ENCODE data around the gene CEP131.

The CEP131 gene

DNA sequence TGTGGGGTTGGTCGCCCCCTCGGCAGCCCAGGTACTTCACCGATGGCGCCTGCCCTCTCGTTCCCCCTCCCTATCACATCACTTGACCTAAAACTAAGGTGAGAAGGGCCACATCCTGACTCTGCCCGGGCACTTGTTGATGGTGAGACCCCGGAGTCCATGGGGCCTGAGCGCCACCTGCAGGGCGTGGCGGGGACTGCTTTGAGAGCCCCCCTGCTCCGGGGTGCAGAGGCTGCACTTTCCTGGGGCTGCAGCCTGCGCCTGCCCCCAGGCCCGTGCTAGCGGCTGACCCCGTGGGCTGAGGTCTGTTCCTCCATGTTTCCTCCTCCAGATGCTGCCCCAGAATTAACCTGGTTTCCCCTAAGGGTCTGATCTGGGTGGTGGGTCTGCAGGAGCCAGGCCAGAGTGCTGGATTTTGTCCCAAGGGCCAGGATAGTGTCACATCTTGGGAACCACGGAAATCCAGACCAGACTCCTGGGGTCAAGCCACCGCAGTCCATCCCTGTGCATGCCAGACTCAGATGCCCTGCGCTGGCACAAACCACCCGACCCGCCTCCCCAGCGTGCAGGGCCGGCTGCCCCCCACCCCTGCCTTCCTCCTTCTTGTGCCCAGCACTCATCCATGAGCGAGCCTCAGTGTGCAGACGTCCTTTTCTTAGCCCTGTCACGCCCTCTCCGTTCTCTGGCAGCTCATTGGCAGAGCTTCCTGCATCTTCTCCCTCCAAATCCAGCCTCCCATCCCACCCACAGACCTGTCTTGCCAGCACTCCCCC is 19.1 kb upstream of the CEP131 start:
- H3K14ac ChIP-seq (ENCODE audit: low read length in 2 of 2), result no peak overlapping the region
- H2AFZ ChIP-seq (ENCODE audit: low read depth, low read length), result no peak overlapping the region
- no peak overlapping the region for H2BK5ac ChIP-seq (ENCODE audit: low read depth, low read length, poor library complexity, severe bottlenecking)
- no peak overlapping the region for H2AK5ac ChIP-seq (ENCODE audit: low read length, severe bottlenecking)
- H3K79me1 ChIP-seq (replicated peaks; ENCODE audit: low read length, poor library complexity, severe bottlenecking), result peaks cover 44% of the 10 kb centered on the region
- H3K36me3 ChIP-seq (ENCODE audit: control insufficient read depth in 1 of 2, insufficient read depth in 2 of 2, low read depth in 1 of 2, low read length in 2 of 2), result peaks cover 17 to 54% of the 10 kb centered on the region in 2 experiments
- 60% methylated on average over 21 of the region's 26 CpGs for WGBS
- no peak overlapping the region for H3K18ac ChIP-seq (ENCODE audit: low read depth in 1 of 2, low read length in 2 of 2)
- no peak overlapping the region for H2BK15ac ChIP-seq (ENCODE audit: low read depth, poor library complexity, severe bottlenecking)
- H3K23ac ChIP-seq (ENCODE audit: low read length in 2 of 2), result no peak overlapping the region
- no peaks in the 10 kb centered on the region for H3K27me3 ChIP-seq (ENCODE audit: control insufficient read depth in 1 of 2, insufficient read depth in 1 of 2, low read length in 2 of 2)
- no peak overlapping the region for H3K4me3 ChIP-seq (ENCODE audit: insufficient read depth in 1 of 2, low read depth in 1 of 2, low read length in 2 of 2)
- H4K91ac ChIP-seq (ENCODE audit: low read length), result no peak overlapping the region
- peaks cover 53% of the 10 kb centered on the region for H3K4me1 ChIP-seq (ENCODE audit: control insufficient read depth, insufficient read depth, low read depth, low read length)
- no peak overlapping the region for H3K4me2 ChIP-seq (ENCODE audit: low read length, poor library complexity, severe bottlenecking)
- DNase-seq, result peak; percentile 54
- no peak overlapping the region for H3K4ac ChIP-seq (ENCODE audit: low read depth in 1 of 2, low read length in 2 of 2)
- H2BK12ac ChIP-seq (ENCODE audit: low read length in 2 of 2), result no peak overlapping the region
- no peak overlapping the region for H3K9ac ChIP-seq (ENCODE audit: low read length)
- H3K9me3 ChIP-seq (ENCODE audit: control insufficient read depth, low read length), result no peaks in the 10 kb centered on the region
- no peak overlapping the region for H3K27ac ChIP-seq (ENCODE audit: low read length, poor library complexity, severe bottlenecking)
- H2BK120ac ChIP-seq (ENCODE audit: low read depth, low read length), result no peak overlapping the region
- peak overlapping the region; percentile 71 for H4K8ac ChIP-seq (ENCODE audit: low read length)

DNA sequence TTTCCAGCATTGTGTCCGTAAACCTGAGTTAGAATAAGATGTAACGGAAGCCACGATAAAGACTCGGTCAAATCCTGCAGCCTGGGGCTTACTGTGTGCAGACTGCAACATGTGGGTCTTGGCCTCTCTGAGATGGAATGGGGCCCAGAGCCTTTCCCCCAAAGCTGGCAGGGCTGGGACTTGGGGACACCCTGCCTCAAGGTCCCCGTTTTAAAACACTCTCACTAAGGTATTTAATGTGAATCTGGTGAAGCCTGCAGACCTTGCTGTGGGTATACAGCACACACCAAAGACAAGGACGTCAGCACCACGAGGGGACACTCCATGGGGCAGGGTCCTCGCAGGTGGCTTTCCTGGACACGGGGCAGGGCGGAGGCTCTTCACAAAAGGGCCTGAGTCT is 18.4 kb upstream of the CEP131 start:
- no peak overlapping the region for H3K23ac ChIP-seq (ENCODE audit: low read length in 2 of 2)
- peak overlapping the region in 1 of 2 experiments; percentile 95 for H3K4me3 ChIP-seq (ENCODE audit: insufficient read depth in 1 of 2, low read depth in 1 of 2, low read length in 2 of 2)
- H3K79me1 ChIP-seq (replicated peaks; ENCODE audit: low read length, poor library complexity, severe bottlenecking), result peaks cover 50% of the 10 kb centered on the region
- no peak overlapping the region for H2BK5ac ChIP-seq (ENCODE audit: low read depth, low read length, poor library complexity, severe bottlenecking)
- H3K27me3 ChIP-seq (ENCODE audit: control insufficient read depth in 1 of 2, insufficient read depth in 1 of 2, low read length in 2 of 2), result no peaks in the 10 kb centered on the region
- no peak overlapping the region for H3K18ac ChIP-seq (ENCODE audit: low read depth in 1 of 2, low read length in 2 of 2)
- no peak overlapping the region for H3K4me2 ChIP-seq (ENCODE audit: low read length, poor library complexity, severe bottlenecking)
- H3K9ac ChIP-seq (ENCODE audit: low read length), result peak overlapping the region; percentile 93
- no peaks in the 10 kb centered on the region for H3K9me3 ChIP-seq (ENCODE audit: control insufficient read depth, low read length)
- no peak overlapping the region for H3K27ac ChIP-seq (ENCODE audit: low read length, poor library complexity, severe bottlenecking)
- H3K14ac ChIP-seq (ENCODE audit: low read length in 2 of 2), result no peak overlapping the region
- peaks cover 17 to 54% of the 10 kb centered on the region in 2 experiments for H3K36me3 ChIP-seq (ENCODE audit: control insufficient read depth in 1 of 2, insufficient read depth in 2 of 2, low read depth in 1 of 2, low read length in 2 of 2)
- WGBS, result 94% methylated on average over 10 of the region's 10 CpGs
- no peak overlapping the region for H4K91ac ChIP-seq (ENCODE audit: low read length)
- H2BK12ac ChIP-seq (ENCODE audit: low read length in 2 of 2), result no peak overlapping the region
- no peak overlapping the region for H2BK15ac ChIP-seq (ENCODE audit: low read depth, poor library complexity, severe bottlenecking)
- no peak overlapping the region for H3K4ac ChIP-seq (ENCODE audit: low read depth in 1 of 2, low read length in 2 of 2)
- DNase-seq, result no peak
- no peak overlapping the region for H2AK5ac ChIP-seq (ENCODE audit: low read length, severe bottlenecking)
- peaks cover 56% of the 10 kb centered on the region for H3K4me1 ChIP-seq (ENCODE audit: control insufficient read depth, insufficient read depth, low read depth, low read length)
- H2BK120ac ChIP-seq (ENCODE audit: low read depth, low read length), result no peak overlapping the region
- peak overlapping the region; percentile 71 for H4K8ac ChIP-seq (ENCODE audit: low read length)
- no peak overlapping the region for H2AFZ ChIP-seq (ENCODE audit: low read depth, low read length)

DNA sequence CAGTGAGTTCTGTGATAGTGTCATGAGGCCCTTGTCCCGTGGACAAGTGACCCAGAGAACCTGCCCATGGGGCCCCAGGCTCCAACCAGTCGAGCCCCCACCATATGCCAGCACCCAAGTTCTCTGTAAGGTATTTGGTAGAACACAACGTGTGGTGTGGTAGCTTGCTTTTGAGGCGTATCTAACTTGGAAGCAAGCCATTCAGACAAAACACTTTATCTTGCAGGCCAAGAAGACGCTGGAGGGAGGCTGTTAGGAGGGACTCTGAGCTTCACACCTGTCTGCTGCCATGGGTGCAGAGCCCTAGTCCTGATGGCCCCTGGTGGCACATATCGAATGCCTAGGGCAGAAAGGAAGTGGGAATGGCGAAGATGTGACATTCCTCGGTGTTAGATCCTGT is 18.0 kb upstream of the CEP131 start:
- Histone ChIP-seq H2AK5ac (ENCODE audit: low read length, severe bottlenecking) (no peak overlapping the region), H3K4me3 (ENCODE audit: insufficient read depth in 1 of 2, low read depth in 1 of 2, low read length in 2 of 2) (peak overlapping the region in 1 of 2 experiments; percentile 95), H3K4me2 (ENCODE audit: low read length, poor library complexity, severe bottlenecking) (peak overlapping the region; percentile 8), H3K27me3 (ENCODE audit: control insufficient read depth in 1 of 2, insufficient read depth in 1 of 2, low read length in 2 of 2) (no peaks in the 10 kb centered on the region), H2BK120ac (ENCODE audit: low read depth, low read length) (no peak overlapping the region), H2AFZ (ENCODE audit: low read depth, low read length) (no peak overlapping the region), H3K23ac (ENCODE audit: low read length in 2 of 2) (peak overlapping the region in 1 of 2 experiments; percentile 23), H3K79me1 (replicated peaks; ENCODE audit: low read length, poor library complexity, severe bottlenecking) (peaks cover 52% of the 10 kb centered on the region), H3K14ac (ENCODE audit: low read length in 2 of 2) (no peak overlapping the region), H3K27ac (ENCODE audit: low read length, poor library complexity, severe bottlenecking) (no peak overlapping the region), H3K4ac (ENCODE audit: low read depth in 1 of 2, low read length in 2 of 2) (no peak overlapping the region), H2BK12ac (ENCODE audit: low read length in 2 of 2) (no peak overlapping the region), H2BK5ac (ENCODE audit: low read depth, low read length, poor library complexity, severe bottlenecking) (no peak overlapping the region), H3K9ac (ENCODE audit: low read length) (peak overlapping the region; percentile 93), H3K36me3 (ENCODE audit: control insufficient read depth in 1 of 2, insufficient read depth in 2 of 2, low read depth in 1 of 2, low read length in 2 of 2) (peaks cover 17 to 54% of the 10 kb centered on the region in 2 experiments), H4K91ac (ENCODE audit: low read length) (no peak overlapping the region), H2BK15ac (ENCODE audit: low read depth, poor library complexity, severe bottlenecking) (no peak overlapping the region), H3K18ac (ENCODE audit: low read depth in 1 of 2, low read length in 2 of 2) (no peak overlapping the region), H3K9me3 (ENCODE audit: control insufficient read depth, low read length) (no peaks in the 10 kb centered on the region), H4K8ac (ENCODE audit: low read length) (no peak overlapping the region), H3K4me1 (ENCODE audit: control insufficient read depth, insufficient read depth, low read depth, low read length) (peaks cover 54% of the 10 kb centered on the region)
- no peak for DNase-seq
- 92% methylated on average over 6 of the region's 8 CpGs for WGBS

DNA sequence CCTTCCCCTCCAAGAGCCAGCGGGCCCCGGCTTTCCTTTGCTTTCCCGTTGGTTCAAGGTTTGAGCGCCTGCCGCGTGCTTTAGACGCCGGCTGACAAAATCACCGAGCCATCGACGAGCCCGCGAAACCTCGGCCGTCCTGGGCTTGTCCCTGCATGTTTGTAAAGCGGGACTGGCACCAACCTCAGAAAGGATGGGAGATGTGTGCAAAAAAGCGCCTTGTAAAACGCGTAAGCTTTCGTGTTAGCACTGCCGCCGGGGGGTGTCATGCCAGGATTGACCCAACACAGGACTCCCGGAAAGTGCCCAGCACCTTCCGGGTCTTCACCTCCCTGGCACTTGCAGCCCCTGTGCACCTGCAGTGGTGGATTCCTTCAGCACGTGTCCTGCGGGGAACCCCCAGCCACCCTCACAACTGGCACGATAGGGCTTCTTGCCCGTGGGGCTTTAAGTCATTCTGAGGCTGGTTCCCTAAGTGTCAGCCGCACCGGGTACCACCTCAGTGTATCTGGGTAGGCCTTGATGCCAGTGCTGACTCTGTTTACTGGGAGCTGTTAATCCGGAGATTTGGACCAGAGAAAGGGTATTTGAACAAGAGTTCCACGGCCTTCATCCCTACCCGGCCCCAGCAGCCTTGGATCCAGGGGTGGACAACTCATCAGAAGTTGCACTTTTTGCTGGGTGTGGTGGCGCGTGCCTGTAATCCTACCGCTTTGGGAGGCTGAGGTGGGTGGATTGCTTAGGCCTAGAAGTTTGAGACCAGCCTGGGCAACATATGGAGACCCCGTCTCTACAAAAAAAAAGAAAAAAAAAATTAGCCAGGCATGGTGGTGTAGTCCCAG is 17.2 kb upstream of the CEP131 start:
- peak overlapping the region in 1 of 2 experiments; percentile 92 for H3K18ac ChIP-seq (ENCODE audit: low read depth in 1 of 2, low read length in 2 of 2)
- peak overlapping the region; percentile 69 for H2BK5ac ChIP-seq (ENCODE audit: low read depth, low read length, poor library complexity, severe bottlenecking)
- peaks cover 58% of the 10 kb centered on the region for H3K79me1 ChIP-seq (replicated peaks; ENCODE audit: low read length, poor library complexity, severe bottlenecking)
- peak overlapping the region; percentile 64 for H3K4me2 ChIP-seq (ENCODE audit: low read length, poor library complexity, severe bottlenecking)
- peak overlapping the region; percentile 73 for H3K27ac ChIP-seq (ENCODE audit: low read length, poor library complexity, severe bottlenecking)
- peak; percentile 31 for DNase-seq
- 23% methylated on average over 37 of the region's 37 CpGs for WGBS
- no peaks in the 10 kb centered on the region for H3K27me3 ChIP-seq (ENCODE audit: control insufficient read depth in 1 of 2, insufficient read depth in 1 of 2, low read length in 2 of 2)
- H2BK120ac ChIP-seq (ENCODE audit: low read depth, low read length), result no peak overlapping the region
- peak overlapping the region; percentile 92 for H4K8ac ChIP-seq (ENCODE audit: low read length)
- H3K4ac ChIP-seq (ENCODE audit: low read depth in 1 of 2, low read length in 2 of 2), result peak overlapping the region; percentile 20 to 56
- H3K9ac ChIP-seq (ENCODE audit: low read length), result peak overlapping the region; percentile 93
- peak overlapping the region; percentile 94 to 95 for H3K4me3 ChIP-seq (ENCODE audit: insufficient read depth in 1 of 2, low read depth in 1 of 2, low read length in 2 of 2)
- H2BK15ac ChIP-seq (ENCODE audit: low read depth, poor library complexity, severe bottlenecking), result no peak overlapping the region
- H3K23ac ChIP-seq (ENCODE audit: low read length in 2 of 2), result peak overlapping the region in 1 of 2 experiments; percentile 51
- H2AFZ ChIP-seq (ENCODE audit: low read depth, low read length), result peak overlapping the region; percentile 72
- H3K36me3 ChIP-seq (ENCODE audit: control insufficient read depth in 1 of 2, insufficient read depth in 2 of 2, low read depth in 1 of 2, low read length in 2 of 2), result peaks cover 17 to 56% of the 10 kb centered on the region in 2 experiments
- H3K4me1 ChIP-seq (ENCODE audit: control insufficient read depth, insufficient read depth, low read depth, low read length), result peaks cover 48% of the 10 kb centered on the region
- peak overlapping the region in 1 of 2 experiments; percentile 78 for H3K14ac ChIP-seq (ENCODE audit: low read length in 2 of 2)
- no peaks in the 10 kb centered on the region for H3K9me3 ChIP-seq (ENCODE audit: control insufficient read depth, low read length)
- H2BK12ac ChIP-seq (ENCODE audit: low read length in 2 of 2), result peak overlapping the region in 1 of 2 experiments; percentile 21
- peak overlapping the region; percentile 94 for H4K91ac ChIP-seq (ENCODE audit: low read length)
- H2AK5ac ChIP-seq (ENCODE audit: low read length, severe bottlenecking), result peak overlapping the region; percentile 13
